Spleen (tissue), 11 donors: Measurements from ENCODE around the gene AKT1. TPM values are rescaled to one million over a fixed set of nuclear protein-coding genes. Genes with fewer than 3 reads are reported as not detected.

Experiments
- DNase-seq: peaks from one replicate; pipeline ENCODE4 v3.0.0-alpha.2; 2020
- H3K27ac ChIP-seq, 8 donors: fragments of 200-600 bp; sonication (generic) in 7 of 8; 1 replicate in 4 of 8; 2 replicates in 4 of 8; pipeline versions ENCODE4 v1.5.0 to v1.8.0; 2016 to 2021; ENCODE audit warnings: inconsistent platforms in 4 of 8, mild to moderate bottlenecking in 4 of 8, moderate library complexity in 1 of 8
- H3K27me3 ChIP-seq, 7 donors: fragments of 200-600 bp; sonication (generic) in 6 of 7; replicated peaks in 1 of 7; 1 replicate in 4 of 7; 2 replicates in 3 of 7; pipeline versions ENCODE4 v1.5.0 to v1.8.0; 2016 to 2021; ENCODE audit warnings: inconsistent platforms in 3 of 7, mild to moderate bottlenecking in 1 of 7
- H3K36me3 ChIP-seq, 6 donors: fragments of 200-600 bp; sonication (generic) in 5 of 6; 1 replicate in 4 of 6; 2 replicates in 2 of 6; pipeline versions ENCODE4 v1.5.0 to v1.8.0; 2016 to 2021; ENCODE audit warnings: inconsistent platforms in 2 of 6
- H3K4me1 ChIP-seq, 6 donors: fragments of 200-600 bp; sonication (generic) in 5 of 6; 1 replicate in 3 of 6; 2 replicates in 3 of 6; pipeline versions ENCODE4 v1.5.0 to v1.8.0; 2016 to 2021; ENCODE audit warnings: inconsistent platforms in 3 of 6
- H3K4me3 ChIP-seq, 8 donors: fragments of 200-600 bp; sonication (generic) in 7 of 8; 1 replicate in 4 of 8; 2 replicates in 4 of 8; pipeline versions ENCODE4 v1.5.0 to v1.8.0; 2016 to 2021; ENCODE audit warnings: inconsistent platforms in 4 of 8, mild to moderate bottlenecking in 4 of 8, moderate library complexity in 2 of 8
- H3K9me3 ChIP-seq, 8 donors: fragments of 200-600 bp; sonication (generic) in 7 of 8; 1 replicate in 4 of 8; 2 replicates in 4 of 8; pipeline versions ENCODE4 v1.5.0 to v1.8.0; 2016 to 2021; ENCODE audit warnings: inconsistent platforms in 4 of 8
- POLR2A ChIP-seq, 3 donors: fragments of 450-650 bp; IDR thresholded peaks; one replicate each; pipeline ENCODE4 v1.5.1; 2017; ENCODE audit warnings: antibody characterized with exemption in 3 of 3, mild to moderate bottlenecking in 1 of 3
- POLR2AphosphoS5 ChIP-seq, 3 donors: sonication (generic); formaldehyde crosslinking; IDR thresholded peaks; one replicate each; pipeline ENCODE4 v1.5.1; 2017; ENCODE audit warnings: antibody characterized with exemption in 3 of 3
- WGBS, 5 donors: extraction: QIAGEN DNeasy Blood & Tissue Kit in 3 of 5; methylation state at CpG; one replicate each; pipeline versions ENCODE4 v1.1.5 to v1.1.7; 2013 to 2018; 5-methylcytosine and 5-hydroxymethylcytosine counted together
- intact Hi-C: fragments of 100-400 bp; cut with DNase I; formaldehyde crosslinking; loops from one replicate; pipeline ENCODE4 v1.15.0; 2023; ENCODE audit warnings: low total_unique reads
- polyA plus RNA-seq, 3 donors: library from polyadenylated mRNA; stranded (reverse); fragments of 200-250 nt; gene quantifications; one replicate each; pipeline ENCODE4 v1.2.1, GENCODE V29; 2013
- total RNA-seq, 7 donors: library from RNA; depleted of rRNA in 3 of 7; stranded (reverse); fragments of >200 nt in 3 of 7; fragmentation: NEBNext Ultra II Directional in 4 of 7; extraction: Animal tissue kit (Norgen Biotek cat#: 25700) in 4 of 7; gene quantifications; one replicate each; pipeline versions ENCODE4 v1.1.0 to v1.2.1, GENCODE V29; 2016 to 2021
- TF ChIP-seq, protein P1 (sequence below), 11 experiments: fragments of 200-600 bp in 7 of 11; fragments of 450-650 bp in 4 of 11; sonication (generic) in 4 of 11; IDR thresholded peaks in 8 of 11; conservative IDR thresholded peaks in 3 of 11; 1 replicate in 7 of 11; 2 replicates in 4 of 11; pipeline versions ENCODE4 v1.4.0 to v1.8.0; 2016 to 2021; ENCODE audit warnings: antibody characterized with exemption in 11 of 11, inconsistent platforms in 4 of 11, mild to moderate bottlenecking in 1 of 11
- donor health status: healthy with polysubstance abuse.
- donor health status: DM: no; HTN: no; CAD: no; lungs with moderate emphysema.
- donor health status: DM: no; HTN: no; CAD: no.
- donor health status: Bipolar disorder and iron deficiency.
- donor health status: healthy.
- donor health status: DM: no; HTN: no; CAD: no.
- donor health status: DM: yes; HTN: yes; CAD: no.

AKT1 gene
- total and polyA plus RNA-seq, 10 donors = 56.2 to 184 (median 115) TPM

- H3K36me3 ChIP-seq = no peaks in the 10 kb centered on the region
- DNase-seq = no peak
- H3K27me3 ChIP-seq = peaks cover 0 to 34% (median 6%) of the 10 kb centered on the region in 7 donors
- peaks cover 14 to 41% (median 29%) of the 10 kb centered on the region in 6 donors for H3K4me1 ChIP-seq
- intact Hi-C loops = loop anchor here (2.0 kb wide), 1 partner anchor 56 kb away; no protein-coding TSS in a partner anchor
- TF ChIP-seq POLR2AphosphoS5 (IDR thresholded peaks at IDR 0.05) = no peak
- TF ChIP-seq POLR2A (IDR thresholded peaks at IDR 0.05) = no peak
- TF ChIP-seq, protein P1, sequence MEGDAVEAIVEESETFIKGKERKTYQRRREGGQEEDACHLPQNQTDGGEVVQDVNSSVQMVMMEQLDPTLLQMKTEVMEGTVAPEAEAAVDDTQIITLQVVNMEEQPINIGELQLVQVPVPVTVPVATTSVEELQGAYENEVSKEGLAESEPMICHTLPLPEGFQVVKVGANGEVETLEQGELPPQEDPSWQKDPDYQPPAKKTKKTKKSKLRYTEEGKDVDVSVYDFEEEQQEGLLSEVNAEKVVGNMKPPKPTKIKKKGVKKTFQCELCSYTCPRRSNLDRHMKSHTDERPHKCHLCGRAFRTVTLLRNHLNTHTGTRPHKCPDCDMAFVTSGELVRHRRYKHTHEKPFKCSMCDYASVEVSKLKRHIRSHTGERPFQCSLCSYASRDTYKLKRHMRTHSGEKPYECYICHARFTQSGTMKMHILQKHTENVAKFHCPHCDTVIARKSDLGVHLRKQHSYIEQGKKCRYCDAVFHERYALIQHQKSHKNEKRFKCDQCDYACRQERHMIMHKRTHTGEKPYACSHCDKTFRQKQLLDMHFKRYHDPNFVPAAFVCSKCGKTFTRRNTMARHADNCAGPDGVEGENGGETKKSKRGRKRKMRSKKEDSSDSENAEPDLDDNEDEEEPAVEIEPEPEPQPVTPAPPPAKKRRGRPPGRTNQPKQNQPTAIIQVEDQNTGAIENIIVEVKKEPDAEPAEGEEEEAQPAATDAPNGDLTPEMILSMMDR (IDR thresholded peaks at IDR 0.05 in 8 of 11, conservative IDR thresholded peaks at IDR 0.05 in 3 of 11) = no peak
- 95 to 97% (median 96%) methylated on average over 2 of the region's 2 CpGs for WGBS, 5 donors
- H3K4me3 ChIP-seq = no peak overlapping the region
- no peak overlapping the region for H3K27ac ChIP-seq
- H3K9me3 ChIP-seq = no peaks in the 10 kb centered on the region
Measured at GRCh38 chr14:104824353-104824997, 28.9 kb upstream of the AKT1 start.

DNA sequence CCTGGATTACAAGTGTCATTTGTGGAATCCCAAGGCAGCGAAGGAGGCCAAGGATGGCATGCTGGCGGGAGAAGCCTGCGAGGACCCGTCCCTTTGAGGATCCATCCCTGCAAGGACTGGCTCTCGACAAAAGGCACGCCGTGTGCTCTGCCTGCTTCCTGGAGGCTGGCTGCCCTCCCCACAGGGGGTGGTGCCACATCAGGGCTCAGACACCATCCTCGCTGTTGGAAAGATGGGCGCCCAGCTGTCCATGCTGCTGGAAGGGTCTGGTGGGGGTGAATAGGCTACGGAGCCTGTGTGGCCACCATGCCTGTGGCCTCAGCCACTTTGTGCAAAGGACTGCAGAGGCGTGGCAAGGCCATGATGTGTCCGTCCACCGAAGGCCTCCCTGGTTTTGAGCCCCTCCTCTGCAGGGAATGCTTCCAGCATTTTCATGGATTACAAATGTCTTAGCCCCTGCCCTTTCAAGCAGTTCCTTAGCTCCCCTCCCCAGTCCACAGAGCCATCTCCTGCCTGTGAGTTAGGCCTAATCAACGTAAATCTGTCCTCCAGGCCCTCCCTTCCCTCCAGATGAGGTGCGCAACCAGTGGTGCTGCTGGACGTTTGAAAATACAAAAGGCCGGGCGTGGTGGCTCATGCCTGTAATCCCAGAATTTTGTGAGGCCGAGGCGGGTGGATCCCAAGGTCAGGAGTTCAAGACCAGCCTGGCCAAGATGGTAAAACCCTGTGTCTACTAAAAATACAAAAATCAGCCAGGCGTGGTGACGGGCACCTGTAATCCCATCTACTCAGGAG, 27.5 kb upstream of the AKT1 start:
- WGBS, 5 donors = 86 to 91% (median 87%) methylated on average over 22 of the region's 22 CpGs
- Histone ChIP-seq H3K27ac (no peak overlapping the region), H3K4me3 (no peak overlapping the region), H3K9me3 (peaks cover 0 to under 1% (median 0%) of the 10 kb centered on the region in 8 donors), H3K4me1 (peaks cover 14 to 40% (median 28%) of the 10 kb centered on the region in 6 donors), H3K27me3 (peaks cover 0 to 33% (median 6%) of the 10 kb centered on the region in 7 donors), H3K36me3 (peaks cover 0 to 6% (median 0%) of the 10 kb centered on the region in 6 donors)
- TF ChIP-seq, protein P1 (IDR thresholded peaks at IDR 0.05 in 8 of 11, conservative IDR thresholded peaks at IDR 0.05 in 3 of 11) = no peak
- no peak for TF ChIP-seq POLR2AphosphoS5 (IDR thresholded peaks at IDR 0.05)
- TF ChIP-seq POLR2A (IDR thresholded peaks at IDR 0.05) = no peak
- intact Hi-C loops = no loop called here
- peak; percentile 67 for DNase-seq

GRCh38 chr14:104821971-104822608, 26.5 kb upstream of the AKT1 start:
- Histone ChIP-seq H3K36me3 (peaks cover 0 to 6% (median 0%) of the 10 kb centered on the region in 6 donors), H3K27ac (no peak overlapping the region), H3K27me3 (peaks cover 0 to 23% (median 0%) of the 10 kb centered on the region in 7 donors), H3K9me3 (peaks cover 0 to 4% (median 0%) of the 10 kb centered on the region in 8 donors), H3K4me1 (peaks cover 9 to 39% (median 22%) of the 10 kb centered on the region in 6 donors), H3K4me3 (no peak overlapping the region)
- intact Hi-C loops = no loop called here
- 80 to 92% (median 90%) methylated on average over 18 to 27 of the region's 27 CpGs for WGBS, 5 donors
- peak; percentile 71 for DNase-seq
- TF ChIP-seq POLR2AphosphoS5 (IDR thresholded peaks at IDR 0.05) (no peak), POLR2A (IDR thresholded peaks at IDR 0.05) (no peak)
- TF ChIP-seq, protein P1 (IDR thresholded peaks at IDR 0.05 in 8 of 11, conservative IDR thresholded peaks at IDR 0.05 in 3 of 11) = no peak
